Ovary (tissue), 3 donors: ENCODE data around the gene KIAA1614.

Experiments used
- CTCF ChIP-seq, 3 donors: fragments of 450-650 bp in 2 of 3; fragments of 200-600 bp in 1 of 3; IDR thresholded peaks; one replicate each; pipeline versions ENCODE4 v1.5.1 to v1.8.0; 2016 to 2022; ENCODE audit warnings: antibody characterized with exemption in 3 of 3, mild to moderate bottlenecking in 1 of 3
- EP300 ChIP-seq: sonication (generic); formaldehyde crosslinking; IDR thresholded peaks from one replicate; pipeline ENCODE4 v1.6.1; 2017; ENCODE audit warnings: antibody characterized with exemption
- POLR2A ChIP-seq: fragments of 450-650 bp; IDR thresholded peaks from one replicate; pipeline ENCODE4 v1.6.1; 2017; ENCODE audit warnings: antibody characterized with exemption, mild to moderate bottlenecking, moderate library complexity
- donor health status: DM: no; HTN: no; CAD: no.

GRCh38 chr1:180909005-180909414 is 3.7 kb upstream of the KIAA1614 start:
- TF ChIP-seq POLR2A (no peak), CTCF (IDR thresholded peaks at IDR 0.05) (no peak), EP300 (no peak)
